ENCODE results near the gene ELK3.

ELK3 gene

GRCh38 chr12:96265836-96266235, 71.7 kb downstream of the ELK3 start:
- DNase-seq (ENCODE audit: low spot score), result no peak
- TF ChIP-seq, protein P1, sequence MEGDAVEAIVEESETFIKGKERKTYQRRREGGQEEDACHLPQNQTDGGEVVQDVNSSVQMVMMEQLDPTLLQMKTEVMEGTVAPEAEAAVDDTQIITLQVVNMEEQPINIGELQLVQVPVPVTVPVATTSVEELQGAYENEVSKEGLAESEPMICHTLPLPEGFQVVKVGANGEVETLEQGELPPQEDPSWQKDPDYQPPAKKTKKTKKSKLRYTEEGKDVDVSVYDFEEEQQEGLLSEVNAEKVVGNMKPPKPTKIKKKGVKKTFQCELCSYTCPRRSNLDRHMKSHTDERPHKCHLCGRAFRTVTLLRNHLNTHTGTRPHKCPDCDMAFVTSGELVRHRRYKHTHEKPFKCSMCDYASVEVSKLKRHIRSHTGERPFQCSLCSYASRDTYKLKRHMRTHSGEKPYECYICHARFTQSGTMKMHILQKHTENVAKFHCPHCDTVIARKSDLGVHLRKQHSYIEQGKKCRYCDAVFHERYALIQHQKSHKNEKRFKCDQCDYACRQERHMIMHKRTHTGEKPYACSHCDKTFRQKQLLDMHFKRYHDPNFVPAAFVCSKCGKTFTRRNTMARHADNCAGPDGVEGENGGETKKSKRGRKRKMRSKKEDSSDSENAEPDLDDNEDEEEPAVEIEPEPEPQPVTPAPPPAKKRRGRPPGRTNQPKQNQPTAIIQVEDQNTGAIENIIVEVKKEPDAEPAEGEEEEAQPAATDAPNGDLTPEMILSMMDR (IDR thresholded peaks at IDR 0.05; ENCODE audit: borderline replicate concordance, control extremely low read depth, extremely low read depth, insufficient read depth, missing control alignments), result no peak
- in situ Hi-C loops (cut with MboI; ENCODE audit: low sequenced_read_pairs, unreplicated experiment), result no loop called here

- TF ChIP-seq, protein P1 (IDR thresholded peaks at IDR 0.05; ENCODE audit: borderline replicate concordance, control extremely low read depth, extremely low read depth, insufficient read depth, missing control alignments), result no peak
- in situ Hi-C loops (cut with MboI; ENCODE audit: low sequenced_read_pairs, unreplicated experiment), result no loop called here
- DNase-seq (ENCODE audit: low spot score), result no peak
These were observed 72.1 kb downstream of the ELK3 start for GRCh38 chr12:96266238-96266637.

DNA sequence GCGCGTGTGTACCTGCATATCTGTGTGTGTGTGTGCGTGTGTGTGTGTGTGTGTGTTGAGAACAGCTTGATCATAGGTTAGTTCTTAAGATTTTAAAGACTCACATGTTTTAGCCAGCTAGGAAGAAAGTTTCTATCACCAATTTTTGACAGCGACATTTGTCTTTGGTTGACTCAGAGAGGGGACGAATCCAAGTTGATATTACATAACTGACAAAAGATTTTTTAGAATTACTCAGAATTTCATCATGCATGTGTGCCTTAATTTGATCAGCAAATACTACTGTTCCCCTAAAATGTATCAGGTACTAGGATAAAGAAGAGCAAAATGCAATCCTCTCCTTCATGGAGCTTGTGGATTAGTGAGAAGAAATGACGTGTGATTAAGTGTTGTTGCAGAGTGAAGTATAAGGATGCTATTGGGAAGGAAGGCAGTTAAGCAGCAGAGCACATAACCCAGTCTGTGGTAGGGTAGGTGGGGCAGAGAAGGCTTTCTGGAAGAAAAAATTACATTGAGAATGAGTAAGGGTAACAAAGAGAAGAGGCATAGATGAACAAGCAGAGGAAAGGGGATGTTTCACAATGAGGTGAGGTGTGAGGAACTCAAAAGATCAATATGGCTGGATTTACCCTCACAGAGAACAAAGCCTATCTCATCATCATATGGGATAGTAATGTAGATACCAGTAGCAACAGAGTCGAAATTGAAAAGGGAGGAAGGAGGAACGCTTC, 77.5 kb downstream of the ELK3 start:
- no peak for DNase-seq (ENCODE audit: low spot score)
- in situ Hi-C loops (cut with MboI; ENCODE audit: low sequenced_read_pairs, unreplicated experiment), result no loop called here
- TF ChIP-seq, protein P1 (IDR thresholded peaks at IDR 0.05; ENCODE audit: borderline replicate concordance, control extremely low read depth, extremely low read depth, insufficient read depth, missing control alignments), result no peak

DNA sequence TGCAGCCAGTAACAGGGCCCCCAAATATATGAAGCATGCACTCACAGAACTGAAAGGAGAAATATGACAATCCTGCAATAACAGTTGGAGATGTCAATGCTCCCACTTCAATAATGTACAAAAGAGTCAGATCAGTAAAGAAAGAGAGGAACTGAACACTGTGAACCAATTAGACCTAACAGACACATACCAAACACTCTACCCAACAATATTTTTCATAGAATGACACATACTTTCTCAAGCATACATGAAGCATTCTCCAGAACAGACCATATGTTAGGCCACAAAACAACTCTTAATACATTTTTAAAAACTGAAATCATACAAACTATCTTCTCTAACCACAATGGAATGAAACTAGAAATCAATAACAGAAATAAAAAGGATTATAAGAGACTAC, 80.2 kb downstream of the ELK3 start:
- DNase-seq (ENCODE audit: low spot score), result no peak
- in situ Hi-C loops (cut with MboI; ENCODE audit: low sequenced_read_pairs, unreplicated experiment), result no loop called here
- TF ChIP-seq, protein P1 (IDR thresholded peaks at IDR 0.05; ENCODE audit: borderline replicate concordance, control extremely low read depth, extremely low read depth, insufficient read depth, missing control alignments), result no peak

GRCh38 chr12:96285158-96285557, 91.0 kb downstream of the ELK3 start:
- in situ Hi-C loops (cut with MboI; ENCODE audit: low sequenced_read_pairs, unreplicated experiment), result no loop called here
- DNase-seq (ENCODE audit: low spot score), result no peak
- TF ChIP-seq, protein P1 (IDR thresholded peaks at IDR 0.05; ENCODE audit: borderline replicate concordance, control extremely low read depth, extremely low read depth, insufficient read depth, missing control alignments), result no peak

GRCh38 chr12:96289067-96289466, 94.9 kb downstream of the ELK3 start:
- TF ChIP-seq, protein P1 (IDR thresholded peaks at IDR 0.05; ENCODE audit: borderline replicate concordance, control extremely low read depth, extremely low read depth, insufficient read depth, missing control alignments), result no peak
- DNase-seq (ENCODE audit: low spot score), result no peak
- in situ Hi-C loops (cut with MboI; ENCODE audit: low sequenced_read_pairs, unreplicated experiment), result no loop called here
